ENCODE data around the gene SPATA2L. TPM values are rescaled to one million over a fixed set of nuclear protein-coding genes. Genes with fewer than 3 reads are reported as not detected.

The SPATA2L gene
- total RNA-seq, 1 donor from 2014 or later: 24.0 TPM

DNA sequence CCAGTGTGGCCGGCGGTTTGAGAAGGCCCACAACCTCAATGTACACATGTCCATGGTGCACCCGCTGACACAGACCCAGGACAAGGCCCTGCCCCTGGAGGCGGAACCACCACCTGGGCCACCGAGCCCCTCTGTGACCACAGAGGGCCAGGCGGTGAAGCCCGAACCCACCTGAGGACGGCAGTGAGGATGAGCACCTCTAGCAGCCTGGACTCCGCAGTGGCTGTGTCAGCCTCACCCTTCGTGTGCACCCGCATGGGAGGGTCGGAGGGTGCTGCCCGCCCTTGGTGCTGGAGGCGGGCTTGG, 36.5 kb upstream of the SPATA2L start:
- Histone ChIP-seq H3K4me3 (ENCODE audit: low read depth, low read length) (no peak overlapping the region), H3K36me3 (ENCODE audit: control insufficient read depth, insufficient read depth, low read length) (peaks cover 2% of the 10 kb centered on the region), H3K27me3 (ENCODE audit: control insufficient read depth, insufficient read depth, low read length) (no peaks in the 10 kb centered on the region)
- TF ChIP-seq, protein P1, sequence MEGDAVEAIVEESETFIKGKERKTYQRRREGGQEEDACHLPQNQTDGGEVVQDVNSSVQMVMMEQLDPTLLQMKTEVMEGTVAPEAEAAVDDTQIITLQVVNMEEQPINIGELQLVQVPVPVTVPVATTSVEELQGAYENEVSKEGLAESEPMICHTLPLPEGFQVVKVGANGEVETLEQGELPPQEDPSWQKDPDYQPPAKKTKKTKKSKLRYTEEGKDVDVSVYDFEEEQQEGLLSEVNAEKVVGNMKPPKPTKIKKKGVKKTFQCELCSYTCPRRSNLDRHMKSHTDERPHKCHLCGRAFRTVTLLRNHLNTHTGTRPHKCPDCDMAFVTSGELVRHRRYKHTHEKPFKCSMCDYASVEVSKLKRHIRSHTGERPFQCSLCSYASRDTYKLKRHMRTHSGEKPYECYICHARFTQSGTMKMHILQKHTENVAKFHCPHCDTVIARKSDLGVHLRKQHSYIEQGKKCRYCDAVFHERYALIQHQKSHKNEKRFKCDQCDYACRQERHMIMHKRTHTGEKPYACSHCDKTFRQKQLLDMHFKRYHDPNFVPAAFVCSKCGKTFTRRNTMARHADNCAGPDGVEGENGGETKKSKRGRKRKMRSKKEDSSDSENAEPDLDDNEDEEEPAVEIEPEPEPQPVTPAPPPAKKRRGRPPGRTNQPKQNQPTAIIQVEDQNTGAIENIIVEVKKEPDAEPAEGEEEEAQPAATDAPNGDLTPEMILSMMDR (IDR thresholded peaks at IDR 0.05; ENCODE audit: insufficient read depth, low read length, poor library complexity, severe bottlenecking): no peak
- DNase-seq (ENCODE audit: low read depth): no peak

- TF ChIP-seq, protein P1 (IDR thresholded peaks at IDR 0.05; ENCODE audit: insufficient read depth, low read length, poor library complexity, severe bottlenecking): no peak
- no peaks in the 10 kb centered on the region for H3K27me3 ChIP-seq (ENCODE audit: control insufficient read depth, insufficient read depth, low read length)
- no peak for DNase-seq (ENCODE audit: low read depth)
- H3K4me3 ChIP-seq (ENCODE audit: low read depth, low read length): no peak overlapping the region
- H3K36me3 ChIP-seq (ENCODE audit: control insufficient read depth, insufficient read depth, low read length): peaks cover 2% of the 10 kb centered on the region
These were observed 36.0 kb upstream of the SPATA2L start for GRCh38 chr16:89737341-89738071.

GRCh38 chr16:89736554-89736953, 35.0 kb upstream of the SPATA2L start:
- Histone ChIP-seq H3K36me3 (ENCODE audit: control insufficient read depth, insufficient read depth, low read length) (peaks cover 2% of the 10 kb centered on the region), H3K4me3 (ENCODE audit: low read depth, low read length) (no peak overlapping the region), H3K27me3 (ENCODE audit: control insufficient read depth, insufficient read depth, low read length) (no peaks in the 10 kb centered on the region)
- TF ChIP-seq, protein P1 (IDR thresholded peaks at IDR 0.05; ENCODE audit: insufficient read depth, low read length, poor library complexity, severe bottlenecking): no peak
- DNase-seq (ENCODE audit: low read depth): no peak

- DNase-seq (ENCODE audit: low read depth): no peak
- H3K36me3 ChIP-seq (ENCODE audit: control insufficient read depth, insufficient read depth, low read length): peaks cover 2% of the 10 kb centered on the region
- no peak overlapping the region for H3K4me3 ChIP-seq (ENCODE audit: low read depth, low read length)
- no peaks in the 10 kb centered on the region for H3K27me3 ChIP-seq (ENCODE audit: control insufficient read depth, insufficient read depth, low read length)
- TF ChIP-seq, protein P1 (IDR thresholded peaks at IDR 0.05; ENCODE audit: insufficient read depth, low read length, poor library complexity, severe bottlenecking): no peak
These were observed 32.3 kb upstream of the SPATA2L start for GRCh38 chr16:89733792-89734191.

- TF ChIP-seq, protein P1 (IDR thresholded peaks at IDR 0.05; ENCODE audit: insufficient read depth, low read length, poor library complexity, severe bottlenecking): no peak
- H3K36me3 ChIP-seq (ENCODE audit: control insufficient read depth, insufficient read depth, low read length): peaks cover 2% of the 10 kb centered on the region
- H3K27me3 ChIP-seq (ENCODE audit: control insufficient read depth, insufficient read depth, low read length): no peaks in the 10 kb centered on the region
- DNase-seq (ENCODE audit: low read depth): no peak
- no peak overlapping the region for H3K4me3 ChIP-seq (ENCODE audit: low read depth, low read length)
These were observed 31.8 kb upstream of the SPATA2L start for GRCh38 chr16:89733322-89733721.

DNA sequence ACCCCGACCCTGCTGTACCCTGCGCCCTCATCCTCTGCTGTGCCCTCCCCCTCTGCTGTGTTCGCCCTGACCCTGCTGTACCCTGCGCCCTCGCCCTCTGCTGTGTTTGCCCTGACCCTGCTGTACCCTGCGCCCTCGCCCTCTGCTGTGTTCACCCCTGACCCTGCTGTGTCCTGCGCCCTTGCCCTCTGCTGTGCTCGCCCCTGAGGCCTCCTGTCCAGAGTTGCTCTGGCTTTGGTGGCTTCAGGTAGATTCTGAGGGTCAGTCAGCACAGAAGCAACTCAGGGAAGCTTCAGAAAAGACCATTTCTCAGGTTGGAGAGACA, 31.4 kb upstream of the SPATA2L start:
- Histone ChIP-seq H3K4me3 (ENCODE audit: low read depth, low read length) (no peak overlapping the region), H3K36me3 (ENCODE audit: control insufficient read depth, insufficient read depth, low read length) (peaks cover 2% of the 10 kb centered on the region), H3K27me3 (ENCODE audit: control insufficient read depth, insufficient read depth, low read length) (no peaks in the 10 kb centered on the region)
- DNase-seq (ENCODE audit: low read depth): no peak
- TF ChIP-seq, protein P1 (IDR thresholded peaks at IDR 0.05; ENCODE audit: insufficient read depth, low read length, poor library complexity, severe bottlenecking): no peak
